Measurements from ENCODE around the gene SEC23A. TPM values are rescaled to one million over a fixed set of nuclear protein-coding genes. Genes with fewer than 3 reads are reported as not detected.

The SEC23A gene
- total and polyA plus RNA-seq, 2 of the 8 experiments (the other 6 are each of a cell fraction or from before 2014, with no cell fraction given) = 30.9 to 58.2 TPM

DNA sequence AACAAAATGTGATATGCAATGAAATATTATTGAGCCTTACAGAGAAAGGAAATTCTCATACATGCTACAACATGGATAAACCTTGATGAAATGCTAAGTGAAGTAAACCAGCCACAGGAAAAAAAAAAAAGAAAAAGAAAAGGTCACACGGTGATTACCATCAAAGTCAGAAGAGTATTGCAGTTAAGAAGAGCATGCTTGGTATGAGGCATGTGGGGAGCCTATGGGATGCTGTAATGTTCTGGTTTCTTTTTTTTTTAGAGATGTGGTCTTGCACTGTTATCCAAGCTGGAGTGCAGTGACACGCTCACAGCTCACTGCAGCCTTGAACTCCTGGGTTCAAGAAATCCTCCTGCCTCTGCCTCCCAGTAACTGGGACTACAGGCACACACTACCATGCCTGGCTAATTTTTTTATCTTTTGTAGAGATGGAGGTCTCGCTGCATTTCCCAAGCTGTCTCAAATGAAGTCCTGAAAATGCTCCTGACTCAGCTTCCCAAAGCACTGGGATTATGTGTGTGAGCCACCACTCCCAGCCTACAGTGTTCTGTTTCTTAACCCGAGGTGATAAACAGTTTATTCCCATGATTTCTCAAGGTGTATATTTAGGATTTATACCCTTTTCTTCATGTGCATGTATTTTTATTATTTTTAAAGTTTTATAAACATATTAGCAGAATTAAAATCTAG is 96.2 kb downstream of the SEC23A start:
- Histone ChIP-seq H3K14ac (ENCODE audit: insufficient read length) (no peak overlapping the region), H3K27me3 (replicated peaks in 1 of 4; ENCODE audit: control insufficient read depth in 3 of 4, extremely low read depth in 1 of 4, insufficient read depth in 3 of 4, low read length in 3 of 4) (no peaks in the 10 kb centered on the region), H4K20me1 (replicated peaks in 1 of 2; ENCODE audit: control insufficient read depth in 1 of 2, insufficient read depth in 2 of 2, low read length in 2 of 2) (no peaks in the 10 kb centered on the region), H3K4me1 (replicated peaks in 1 of 4; ENCODE audit: control insufficient read depth in 3 of 4, insufficient read depth in 4 of 4, low read length in 3 of 4) (no peaks in the 10 kb centered on the region), H3K27ac (ENCODE audit: low read depth, low read length) (no peak overlapping the region), H3K23ac (ENCODE audit: insufficient read length) (no peak overlapping the region), H2AK5ac (ENCODE audit: low read depth, low read length) (no peak overlapping the region), H4K8ac (ENCODE audit: extremely low read depth, insufficient read depth, low read length) (no peak overlapping the region), H3K4me3 (ENCODE audit: extremely low read depth in 1 of 4, insufficient read depth in 2 of 4, low read depth in 3 of 4, low read length in 4 of 4) (no peak overlapping the region), H3K9ac (replicated peaks in 1 of 4; ENCODE audit: extremely low read depth in 1 of 4, low read depth in 3 of 4, low read length in 3 of 4) (no peak overlapping the region), H2BK12ac (ENCODE audit: low read depth, low read length) (no peak overlapping the region), H3K79me2 (ENCODE audit: control insufficient read depth in 1 of 2, insufficient read depth in 2 of 2, low read length in 2 of 2) (no peaks in the 10 kb centered on the region), H3K36me3 (ENCODE audit: control insufficient read depth in 2 of 4, insufficient read depth in 4 of 4, low read length in 3 of 4) (no peaks in the 10 kb centered on the region), H2BK5ac (ENCODE audit: low read depth, low read length) (no peak overlapping the region), H4K5ac (ENCODE audit: insufficient read length, low read depth, low read length) (no peak overlapping the region), H3K56ac (replicated peaks; ENCODE audit: insufficient read length, low read depth, low read length) (no peak overlapping the region), H2AFZ (ENCODE audit: low read length) (no peak overlapping the region), H3K79me1 (ENCODE audit: low read depth, low read length) (no peaks in the 10 kb centered on the region), H4K91ac (replicated peaks; ENCODE audit: insufficient read length, low read length) (no peak overlapping the region), H2BK120ac (replicated peaks; ENCODE audit: low read depth, low read length) (no peak overlapping the region), H2BK15ac (ENCODE audit: low read length) (no peak overlapping the region), H3K9me3 (ENCODE audit: insufficient read depth in 2 of 2, low read depth in 1 of 2, low read length in 1 of 2) (no peaks in the 10 kb centered on the region), H3K18ac (ENCODE audit: extremely low read depth, low read length) (no peak overlapping the region), H3K23me2 (ENCODE audit: low read depth, low read length) (no peaks in the 10 kb centered on the region), H2BK20ac (ENCODE audit: low read length) (no peak overlapping the region), H3K4me2 (ENCODE audit: insufficient read depth in 1 of 2, low read depth in 2 of 2, low read length in 2 of 2) (no peak overlapping the region), H3K4ac (replicated peaks; ENCODE audit: insufficient read length, low read depth, low read length) (no peak overlapping the region)
- DNase-seq (ENCODE audit: low read depth in 1 of 2, low spot score in 2 of 2) (no peak), FAIRE-seq (no peak)
- TF ChIP-seq CBX8 (IDR thresholded peaks at IDR 0.05; ENCODE audit: borderline replicate concordance, low read depth, low read length) (no peak), PHF8 (conservative IDR thresholded peaks at IDR 0.05; ENCODE audit: low read depth, low read length) (no peak), CTCF (IDR thresholded peaks at IDR 0.05; ENCODE audit: control extremely low read depth in 1 of 3, insufficient read depth in 1 of 3, low read depth in 1 of 3, low read length in 3 of 3) (no peak), CEBPB (IDR thresholded peaks at IDR 0.05; ENCODE audit: low read depth, low read length) (no peak)
- TF ChIP-seq, protein P1, sequence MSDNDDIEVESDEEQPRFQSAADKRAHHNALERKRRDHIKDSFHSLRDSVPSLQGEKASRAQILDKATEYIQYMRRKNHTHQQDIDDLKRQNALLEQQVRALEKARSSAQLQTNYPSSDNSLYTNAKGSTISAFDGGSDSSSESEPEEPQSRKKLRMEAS (IDR thresholded peaks at IDR 0.05) = no peak
- 89% methylated on average over 4 of the region's 4 CpGs; no CpG with 5 or more reads in 1 of the 2 experiments for WGBS, 2 experiments (ENCODE audit: extremely low coverage in 1 of 2, insufficient coverage in 1 of 2, insufficient read length in 1 of 2, insufficient replicate concordance in 2 of 2, low coverage in 1 of 2, low lambda C conversion rate in 2 of 2, missing lambda C conversion rate in 1 of 2)
- ChIA-PET CTCF (ENCODE audit: partially characterized antibody) (interaction anchor here (0.6 to 1.2 kb wide), 2 partner anchors 10 to 604 kb away, joined by 3 read pairs; no protein-coding TSS in a partner anchor), POLR2A (ENCODE audit: partially characterized antibody) (interaction anchor here (1.2 kb wide), 1 partner anchor 96 kb away, joined by 3 read pairs; the partner anchor contains the start of gene SEC23A)

All from H1 (cell line).